Effector memory CD8-positive, alpha-beta T cell (primary cell): ENCODE results near the gene LRP5.

ENCODE experiments used
- ATAC-seq: fragments of 150-1000 bp; cut with Tn5 transposase; replicated peaks from 2 replicates; pipeline ENCODE4 v1.10.0; 2021; ENCODE audit warnings: mild to moderate bottlenecking, moderate library complexity
- DNase-seq, 3 experiments: peaks; one replicate each; pipeline ENCODE4 v3.0.0; 2021
- H3K27ac Mint-ChIP-seq, 2 donors: one replicate each; pipeline ENCODE4 v1.8.0; 2022; ENCODE audit warnings: mild to moderate bottlenecking in 2 of 2, mixed read lengths in 2 of 2, moderate library complexity in 2 of 2
- H3K27me3 Mint-ChIP-seq, 2 donors: one replicate each; pipeline ENCODE4 v1.8.0; 2022; ENCODE audit warnings: mixed read lengths in 2 of 2
- H3K36me3 Mint-ChIP-seq: one replicate; pipeline ENCODE4 v1.8.0; 2022; ENCODE audit warnings: mild to moderate bottlenecking, moderate library complexity, mixed read lengths; ENCODE audit not compliant: insufficient read depth
- H3K4me1 Mint-ChIP-seq, 2 donors: one replicate each; pipeline ENCODE4 v1.8.0; 2022; ENCODE audit warnings: low read depth in 2 of 2, mixed read lengths in 2 of 2
- H3K4me3 Mint-ChIP-seq, 2 donors: one replicate each; pipeline ENCODE4 v1.8.0; 2022; ENCODE audit warnings: mild to moderate bottlenecking in 2 of 2, mixed read lengths in 2 of 2, moderate library complexity in 2 of 2
- H3K9me3 Mint-ChIP-seq, 2 donors: one replicate each; pipeline ENCODE4 v1.8.0; 2022; ENCODE audit warnings: mixed read lengths in 2 of 2

Gene LRP5

DNA sequence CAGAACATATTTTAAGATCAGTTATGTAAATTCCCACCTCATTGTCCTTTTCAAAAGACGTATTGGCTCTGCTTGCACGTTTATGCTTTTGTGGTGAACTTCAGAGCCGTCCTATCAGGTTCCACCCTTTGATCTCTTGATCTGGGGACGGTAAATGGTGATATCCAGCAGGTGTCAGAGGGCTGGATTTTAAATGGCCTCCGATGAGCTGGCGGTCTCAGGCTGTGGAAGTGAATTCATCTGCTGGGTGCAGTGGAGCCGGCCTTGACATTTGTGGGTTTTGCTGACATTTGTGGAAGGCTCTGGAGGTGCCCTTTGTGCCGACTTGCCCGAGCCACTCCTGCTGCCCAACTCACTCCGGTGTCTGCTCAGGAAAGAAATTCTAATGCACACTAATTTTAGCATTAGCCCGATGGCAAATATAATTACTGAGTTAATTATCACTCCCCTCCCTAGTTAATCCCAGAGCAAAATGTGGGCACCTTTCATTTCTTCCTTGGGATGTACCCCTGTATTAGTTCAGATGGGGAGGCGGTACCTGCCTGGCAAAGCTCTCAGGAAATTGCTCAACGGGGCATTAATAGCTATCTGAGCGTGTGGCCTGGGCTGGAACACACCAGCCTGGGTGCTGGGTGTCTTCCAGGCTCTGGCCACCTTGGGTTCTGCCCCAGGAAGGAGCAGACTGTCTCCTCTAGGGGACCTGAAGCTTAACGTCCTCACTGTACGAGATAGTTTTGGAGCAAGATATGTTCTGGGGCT lies 9.1 kb downstream of the LRP5 start:
- no peaks in the 10 kb centered on the region for H3K9me3 Mint-ChIP-seq
- H3K4me1 Mint-ChIP-seq, result no peaks in the 10 kb centered on the region
- no peak overlapping the region for H3K27ac Mint-ChIP-seq
- ATAC-seq, result no peak
- DNase-seq, result no peak
- no peak overlapping the region for H3K4me3 Mint-ChIP-seq
- peaks cover 12 to 48% of the 10 kb centered on the region in 2 donors for H3K27me3 Mint-ChIP-seq
- H3K36me3 Mint-ChIP-seq, result peaks cover 5% of the 10 kb centered on the region

DNA sequence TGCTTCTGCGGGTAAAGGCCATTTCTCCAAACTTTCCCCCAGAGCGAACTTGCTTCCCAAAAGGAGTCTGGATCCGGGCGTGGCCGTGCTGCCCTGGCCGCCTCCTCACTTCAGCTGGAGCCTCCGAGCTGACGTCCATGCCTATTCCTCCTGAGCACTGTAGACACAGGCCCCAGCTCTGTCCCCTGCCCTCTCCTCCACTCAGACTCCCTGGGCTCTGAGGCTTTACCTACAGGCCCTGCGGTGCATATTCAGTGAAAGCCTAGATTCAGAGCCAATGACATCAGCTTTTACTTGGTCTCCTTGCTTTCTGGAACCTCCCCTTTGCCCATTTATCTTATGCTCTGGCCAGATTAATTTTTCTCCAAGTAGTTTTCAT lies 9.7 kb downstream of the LRP5 start:
- Mint-ChIP-seq H3K9me3 (no peaks in the 10 kb centered on the region), H3K36me3 (peaks cover 7% of the 10 kb centered on the region), H3K27ac (no peak overlapping the region), H3K4me1 (no peaks in the 10 kb centered on the region), H3K27me3 (peaks cover 12 to 42% of the 10 kb centered on the region in 2 donors), H3K4me3 (no peak overlapping the region)
- no peak for ATAC-seq
- DNase-seq, result no peak

DNA sequence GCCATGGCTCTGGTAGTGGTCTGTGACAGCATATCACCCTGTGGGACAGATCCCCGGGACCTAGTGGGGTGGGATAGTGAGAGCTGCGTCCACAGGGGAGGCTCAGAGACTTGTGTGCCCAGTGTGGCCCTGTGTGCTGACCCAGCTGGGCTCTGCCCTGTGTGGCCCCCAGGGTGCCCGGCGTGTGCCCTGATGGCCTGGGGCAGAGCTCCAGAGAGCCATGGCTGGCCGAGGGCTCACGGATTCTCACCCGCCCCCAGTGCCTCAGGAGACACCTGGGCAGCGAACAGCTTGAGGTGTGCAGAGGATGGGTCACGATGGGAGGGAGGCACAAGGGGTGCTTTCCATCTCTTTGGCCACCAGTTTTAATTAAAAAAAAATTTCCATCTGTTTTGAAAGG lies 11.8 kb downstream of the LRP5 start:
- DNase-seq, result no peak
- Mint-ChIP-seq H3K36me3 (peaks cover 7% of the 10 kb centered on the region), H3K27me3 (peaks cover 12 to 50% of the 10 kb centered on the region in 2 donors), H3K4me3 (no peak overlapping the region), H3K9me3 (no peaks in the 10 kb centered on the region), H3K4me1 (peaks cover 5 to 11% of the 10 kb centered on the region in 2 donors), H3K27ac (no peak overlapping the region)
- no peak for ATAC-seq

DNA sequence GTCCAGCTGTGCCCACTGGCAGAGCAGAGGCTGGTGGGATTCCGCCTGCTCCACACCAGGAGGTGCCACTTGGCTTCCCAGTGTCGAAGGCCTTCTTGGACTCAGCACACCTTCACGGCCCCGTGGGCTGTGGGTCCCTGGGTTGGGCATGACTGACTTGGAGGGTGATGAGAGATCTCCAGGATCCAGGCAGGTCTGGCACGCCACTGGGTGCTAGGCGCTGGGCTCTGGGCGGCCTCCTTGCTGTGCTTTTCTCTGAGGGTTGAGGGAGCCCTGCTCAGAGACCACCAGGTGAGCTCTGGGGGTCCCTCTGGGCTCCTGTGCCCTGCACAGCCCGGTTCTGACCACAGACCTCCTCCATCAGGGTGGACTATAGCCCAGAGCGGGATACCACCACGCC lies 12.3 kb downstream of the LRP5 start:
- Mint-ChIP-seq H3K27me3 (peaks cover 12 to 46% of the 10 kb centered on the region in 2 donors), H3K36me3 (peaks cover 7% of the 10 kb centered on the region), H3K4me1 (peaks cover 5 to 11% of the 10 kb centered on the region in 2 donors), H3K9me3 (no peaks in the 10 kb centered on the region), H3K4me3 (no peak overlapping the region), H3K27ac (no peak overlapping the region)
- DNase-seq (no peak), ATAC-seq (no peak)

DNA sequence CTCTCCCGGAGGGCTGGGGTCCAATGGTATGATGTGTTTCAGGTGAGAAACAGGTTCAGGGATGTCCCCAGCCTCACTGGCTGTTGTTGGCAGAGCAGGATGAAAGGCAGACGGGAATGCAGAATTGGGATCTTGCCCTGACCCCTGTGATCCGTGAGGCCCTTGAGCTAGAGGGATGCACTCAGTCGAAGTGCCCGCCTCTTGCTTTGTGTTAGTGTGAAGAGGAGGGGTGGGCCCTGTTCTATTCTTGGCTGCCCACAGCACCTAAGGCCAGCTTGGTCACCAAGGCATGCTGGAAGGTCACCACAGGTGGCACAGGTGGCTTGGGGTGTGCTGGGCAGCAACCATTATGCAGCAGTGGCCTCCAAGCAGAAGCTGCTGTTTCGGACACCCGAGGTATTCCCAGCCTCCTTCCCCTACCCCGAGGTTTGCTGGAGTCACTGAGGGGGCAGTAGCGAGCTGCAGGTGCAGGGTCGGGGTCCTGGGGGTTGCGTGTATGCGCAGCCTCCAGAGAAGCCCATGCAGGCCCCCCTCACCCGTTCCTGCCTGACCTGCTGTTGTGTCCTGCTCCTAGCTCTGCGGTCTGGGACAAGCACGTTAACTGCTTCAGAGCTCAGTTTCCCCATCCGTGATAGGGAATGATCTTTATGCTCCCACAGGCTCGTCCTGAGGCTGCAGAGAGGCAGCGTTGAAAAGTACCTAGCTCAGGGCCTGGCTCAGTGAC lies 13.0 kb downstream of the LRP5 start:
- H3K27me3 Mint-ChIP-seq, result peaks cover 12 to 41% of the 10 kb centered on the region in 2 donors
- H3K27ac Mint-ChIP-seq, result no peak overlapping the region
- peaks cover 7% of the 10 kb centered on the region for H3K36me3 Mint-ChIP-seq
- H3K9me3 Mint-ChIP-seq, result no peaks in the 10 kb centered on the region
- no peak for ATAC-seq
- H3K4me3 Mint-ChIP-seq, result no peak overlapping the region
- peaks cover 5 to 11% of the 10 kb centered on the region in 2 donors for H3K4me1 Mint-ChIP-seq
- no peak for DNase-seq

DNA sequence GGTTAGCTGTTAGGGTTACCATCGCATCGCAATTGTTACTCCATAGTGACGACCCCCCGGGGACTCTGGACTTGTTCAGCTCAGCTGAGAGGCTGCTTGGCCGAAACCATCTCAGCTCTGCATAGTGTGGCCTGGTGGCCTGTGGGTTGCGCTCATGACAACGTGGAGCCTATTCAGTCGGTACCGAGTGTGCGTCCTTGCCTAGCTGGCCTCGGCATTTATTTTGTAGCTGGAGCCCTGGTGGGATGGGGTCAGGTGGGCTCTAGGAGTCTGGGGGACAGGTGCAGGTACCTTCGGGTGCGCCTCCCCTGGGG lies 13.5 kb downstream of the LRP5 start:
- Mint-ChIP-seq H3K27ac (no peak overlapping the region), H3K9me3 (no peaks in the 10 kb centered on the region), H3K4me3 (no peak overlapping the region), H3K27me3 (peaks cover 12 to 38% of the 10 kb centered on the region in 2 donors), H3K36me3 (peaks cover 7% of the 10 kb centered on the region), H3K4me1 (peaks cover 5 to 11% of the 10 kb centered on the region in 2 donors)
- ATAC-seq, result no peak
- DNase-seq, result no peak

DNA sequence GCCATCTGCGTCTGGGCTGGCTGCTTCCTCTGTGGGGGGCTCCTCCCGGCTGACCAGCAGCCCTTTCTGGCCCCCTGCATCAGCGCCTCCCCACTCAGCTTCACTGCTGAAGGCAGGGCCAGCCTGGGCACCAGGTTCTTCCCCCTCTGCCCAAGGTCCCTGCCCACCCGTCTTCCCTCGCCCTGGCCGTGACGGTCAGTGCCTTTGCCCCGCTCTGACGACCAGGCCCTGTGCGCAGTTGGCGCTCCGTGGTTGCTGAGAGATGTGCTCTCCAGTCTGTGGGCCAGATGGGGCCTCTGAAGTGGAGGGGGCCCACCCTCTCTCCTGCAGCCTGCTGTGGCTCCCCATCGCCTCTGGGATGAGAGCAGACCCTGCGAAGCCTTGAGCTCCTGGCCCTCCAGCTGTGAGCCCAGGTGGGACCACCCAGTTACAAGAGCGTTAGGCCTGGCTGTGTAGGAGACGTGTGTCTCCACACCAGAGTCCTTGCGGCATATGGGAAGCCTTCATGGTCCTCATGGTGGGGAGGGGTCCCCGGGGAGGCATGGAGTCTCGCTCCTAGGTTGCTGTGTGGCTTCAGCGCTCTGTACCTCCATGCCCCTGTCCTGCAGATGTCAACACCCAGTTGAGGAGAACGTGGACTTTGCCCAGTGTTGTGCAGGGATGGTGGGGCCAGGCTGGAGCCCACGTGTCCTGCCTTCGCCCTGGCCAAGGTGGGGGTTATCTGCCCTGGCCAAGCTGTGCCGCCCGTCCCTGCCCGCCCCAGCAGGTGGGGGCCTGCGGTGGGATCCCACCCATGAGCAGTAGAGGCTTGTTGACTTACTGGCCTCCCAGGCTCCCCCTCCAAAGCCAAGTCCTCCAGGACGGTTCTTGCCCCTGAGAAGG lies 14.2 kb downstream of the LRP5 start:
- no peak overlapping the region for H3K4me3 Mint-ChIP-seq
- H3K9me3 Mint-ChIP-seq, result no peaks in the 10 kb centered on the region
- ATAC-seq (no peak), DNase-seq (no peak)
- H3K27me3 Mint-ChIP-seq, result peaks cover 10 to 31% of the 10 kb centered on the region in 2 donors
- peaks cover 7% of the 10 kb centered on the region for H3K36me3 Mint-ChIP-seq
- H3K27ac Mint-ChIP-seq, result no peak overlapping the region
- H3K4me1 Mint-ChIP-seq, result peaks cover 9 to 15% of the 10 kb centered on the region in 2 donors

DNA sequence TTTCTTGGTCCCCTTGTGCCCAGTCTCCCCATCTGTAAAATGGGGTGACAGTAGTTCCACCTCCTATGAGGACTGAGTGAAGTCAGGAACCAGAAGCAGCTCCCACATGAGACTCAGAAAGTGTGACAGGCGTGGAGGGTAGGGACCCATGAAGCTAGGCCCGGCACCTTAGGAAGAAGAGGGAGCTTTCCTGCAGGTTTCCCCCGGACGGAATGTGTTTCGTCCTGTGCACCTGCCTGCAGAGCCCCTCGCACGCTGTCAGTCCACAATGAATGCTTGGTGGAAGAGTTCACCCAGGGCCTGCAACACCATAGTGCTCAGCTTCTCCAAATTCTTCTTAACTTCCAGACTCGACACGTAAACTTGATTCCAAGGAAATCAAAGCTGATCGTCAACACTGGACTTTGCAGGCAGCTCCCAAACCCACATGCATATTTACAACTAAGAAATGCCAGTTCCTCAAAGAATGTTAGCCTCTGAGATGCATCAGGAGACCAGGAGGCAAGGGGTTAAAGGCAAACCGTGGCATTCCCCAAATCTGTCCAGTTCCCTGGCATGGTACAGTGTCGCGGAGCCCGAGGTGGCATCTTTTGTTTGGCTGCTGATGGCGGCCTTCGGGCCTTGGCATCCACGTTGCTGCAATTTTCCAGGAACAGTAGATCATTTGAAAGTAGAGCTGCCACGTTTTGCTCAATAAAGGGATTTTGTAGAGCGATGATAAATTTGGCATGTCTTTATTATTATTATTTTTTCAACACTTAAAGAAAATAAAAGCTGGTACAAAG lies 15.4 kb downstream of the LRP5 start:
- Mint-ChIP-seq H3K36me3 (peaks cover 3% of the 10 kb centered on the region), H3K4me3 (no peak overlapping the region), H3K9me3 (no peaks in the 10 kb centered on the region), H3K4me1 (peaks cover 14 to 17% of the 10 kb centered on the region in 2 donors), H3K27me3 (peaks cover 0 to 19% of the 10 kb centered on the region in 2 donors), H3K27ac (no peak overlapping the region)
- no peak for ATAC-seq
- no peak for DNase-seq

DNA sequence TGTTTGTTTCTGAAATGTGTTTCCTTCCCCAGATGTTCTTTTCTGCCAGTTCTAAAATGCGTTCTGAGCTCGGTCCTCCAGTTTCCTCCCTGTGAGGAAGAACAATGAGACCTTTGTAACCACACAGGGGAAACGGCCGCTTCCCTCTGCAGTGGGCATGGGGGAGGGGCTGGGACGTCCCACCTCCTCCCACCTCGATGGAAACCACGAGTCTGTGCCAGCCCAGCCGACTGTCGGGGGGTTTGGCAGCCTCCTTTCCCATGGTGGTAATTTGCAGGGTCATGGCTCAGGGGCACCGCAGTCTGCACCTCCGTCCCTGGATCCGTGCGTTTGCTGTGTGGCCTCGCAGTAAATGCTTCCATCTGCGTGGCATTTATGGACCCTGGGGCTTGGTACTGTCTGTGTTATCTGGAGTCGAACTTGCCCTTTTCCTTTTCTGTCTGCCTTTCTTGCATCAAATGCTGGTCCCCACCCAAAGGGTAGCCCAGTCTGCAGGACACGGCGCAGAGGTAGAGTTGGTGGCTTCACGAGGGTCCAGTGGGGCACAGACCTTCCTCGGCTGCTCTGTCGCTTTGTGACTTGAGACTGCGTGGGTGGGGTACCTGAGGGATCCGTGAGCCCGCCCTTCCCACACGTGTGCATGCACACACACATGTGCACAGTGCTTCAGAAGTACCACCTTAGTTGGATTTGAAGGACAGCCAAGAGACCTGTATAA lies 16.1 kb downstream of the LRP5 start:
- Mint-ChIP-seq H3K4me3 (peak overlapping the region in 1 of 2 donors; percentile 14), H3K4me1 (peaks cover 14 to 17% of the 10 kb centered on the region in 2 donors), H3K27ac (no peak overlapping the region), H3K27me3 (peaks cover 0 to 16% of the 10 kb centered on the region in 2 donors), H3K9me3 (no peaks in the 10 kb centered on the region), H3K36me3 (peaks cover 3% of the 10 kb centered on the region)
- DNase-seq (no peak), ATAC-seq (peak; percentile 22)

DNA sequence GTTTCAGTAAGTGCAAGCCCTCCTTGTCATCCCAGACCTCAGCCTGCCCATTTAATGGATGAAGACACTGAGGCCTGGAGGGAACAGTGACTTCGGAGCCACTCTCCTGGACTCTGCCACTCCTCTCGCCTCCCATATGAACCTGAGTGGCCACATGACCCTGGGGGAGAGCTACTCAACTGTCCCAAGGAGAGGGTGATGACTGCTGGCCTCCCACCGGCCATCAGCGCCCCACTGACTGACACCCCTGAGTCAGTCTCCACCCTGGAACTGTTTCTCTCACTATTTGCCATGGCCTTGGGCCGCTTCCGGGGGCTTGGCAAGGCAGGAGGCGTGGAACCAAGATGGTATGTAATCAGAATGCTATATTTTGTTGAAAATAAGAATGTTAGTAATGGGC lies 17.1 kb downstream of the LRP5 start:
- Mint-ChIP-seq H3K36me3 (peaks cover 3% of the 10 kb centered on the region), H3K27ac (no peak overlapping the region), H3K9me3 (no peaks in the 10 kb centered on the region), H3K4me1 (peaks cover 14 to 20% of the 10 kb centered on the region in 2 donors), H3K27me3 (peaks cover 0 to 9% of the 10 kb centered on the region in 2 donors), H3K4me3 (no peak overlapping the region)
- no peak for ATAC-seq
- no peak for DNase-seq

DNA sequence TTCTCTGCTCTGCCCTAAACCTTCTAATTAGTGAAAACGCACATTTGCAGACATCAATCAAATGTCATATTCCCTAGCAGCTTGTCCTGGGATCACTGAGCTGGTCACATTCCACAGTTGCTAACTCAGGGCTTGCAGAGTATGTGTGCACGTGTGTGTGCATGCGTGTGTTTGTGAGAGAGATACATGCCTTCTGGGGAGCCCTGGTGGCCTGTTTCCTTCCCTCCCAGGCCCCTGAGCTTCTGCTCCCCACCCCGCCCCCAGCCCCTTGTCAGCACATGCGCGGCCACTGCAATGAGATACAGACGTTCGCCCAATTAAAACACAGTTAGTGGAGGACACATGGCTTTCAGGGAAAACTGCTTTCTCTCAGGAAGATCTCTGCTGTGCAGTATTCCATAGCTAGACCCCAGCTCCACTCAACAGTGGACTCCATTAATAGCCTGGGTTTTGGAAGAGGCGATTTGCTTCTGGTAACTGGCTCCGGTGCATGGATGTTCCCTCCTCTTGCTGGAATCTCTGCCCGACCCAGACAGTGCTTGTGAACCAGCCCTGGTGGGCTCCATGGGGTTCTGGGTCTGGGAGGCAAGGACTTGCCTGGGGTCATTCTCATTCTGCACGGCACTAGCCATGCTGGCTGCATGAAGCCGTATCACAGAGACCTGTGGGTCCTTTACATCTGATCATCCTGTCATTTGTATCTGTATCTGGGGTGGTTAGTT lies 17.7 kb downstream of the LRP5 start:
- H3K9me3 Mint-ChIP-seq, result no peaks in the 10 kb centered on the region

More for the DNA sequence above, 17.7 kb downstream of the LRP5 start:
- H3K27me3 Mint-ChIP-seq, result peaks cover 0 to 9% of the 10 kb centered on the region in 2 donors
- ATAC-seq (no peak), DNase-seq (no peak)
- peaks cover 14 to 20% of the 10 kb centered on the region in 2 donors for H3K4me1 Mint-ChIP-seq
- H3K4me3 Mint-ChIP-seq, result no peak overlapping the region
- H3K27ac Mint-ChIP-seq, result no peak overlapping the region
- H3K36me3 Mint-ChIP-seq, result peaks cover 3% of the 10 kb centered on the region
